Stimulated activated CD8-positive, alpha-beta memory T cell treated with anti-CD3 and anti-CD28 coated beads, Interleukin-12 subunit alpha, Interleukin-12 subunit beta, amount 100 ng/mL, for 24 hours (primary cell): Measurements from ENCODE around the gene RANBP3L.

Experiments used
- DNase-seq: peaks from one replicate; pipeline ENCODE4 v3.0.0-alpha.2; 2020; ENCODE audit errors: extremely low read depth

Gene RANBP3L

GRCh38 chr5:36243653-36244052 lies 58.0 kb downstream of the RANBP3L start:
- no peak for DNase-seq

- DNase-seq: no peak
Measured at GRCh38 chr5:36242534-36243485, 58.9 kb downstream of the RANBP3L start.

DNA sequence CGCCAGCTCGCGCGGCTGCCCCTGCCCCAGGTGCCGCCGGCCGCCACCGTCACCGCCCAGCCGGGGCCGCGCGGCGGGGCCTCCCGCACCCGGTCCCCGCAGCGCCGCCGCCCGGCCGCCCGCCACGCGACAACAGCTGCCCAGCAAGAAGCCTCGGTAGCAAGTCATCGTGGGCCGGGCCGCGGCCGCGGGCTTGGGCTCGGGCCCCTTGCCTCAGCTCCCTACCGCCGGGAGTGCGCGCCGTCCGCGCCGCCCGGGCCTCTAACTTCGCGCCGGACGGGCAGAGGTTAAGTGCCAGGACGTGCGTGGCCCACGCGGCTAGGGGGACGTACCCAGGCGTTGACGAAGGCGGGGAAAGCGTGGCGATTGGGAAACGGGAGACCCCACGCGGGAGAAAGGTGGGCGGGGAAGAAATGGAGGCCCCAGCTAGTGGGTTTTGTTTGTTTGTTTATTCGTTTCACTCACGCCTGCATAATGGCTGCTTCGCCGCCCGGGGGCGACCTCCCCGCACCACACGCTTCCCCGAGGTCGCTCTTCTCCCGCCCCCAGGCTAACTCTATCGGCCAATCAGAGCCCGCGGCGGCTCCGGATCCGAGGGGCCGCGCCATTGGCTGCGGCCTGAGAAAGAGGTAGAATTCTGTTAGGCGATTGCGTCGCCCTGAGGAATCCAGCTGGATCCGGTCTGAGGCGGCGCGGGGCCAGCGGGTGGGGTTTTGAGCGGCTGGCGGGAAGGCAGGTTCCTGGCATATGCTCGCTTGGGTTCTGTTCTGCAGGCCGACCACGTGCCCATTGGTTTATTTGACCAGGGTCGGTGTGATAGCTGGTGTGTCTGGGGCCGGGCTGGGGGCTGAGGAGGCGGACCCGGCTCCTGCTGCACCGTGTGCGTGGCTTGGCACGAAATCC lies 59.8 kb downstream of the RANBP3L start, which contains the start of gene NADK2:
Gene NADK2 (minus strand): TSS at position 295 of the 903 bp plus-strand sequence. CDS start 127 bp downstream, at position 168.
- peak; percentile 83 for DNase-seq

- no peak for DNase-seq
Measured at GRCh38 chr5:36240779-36241630, 60.7 kb downstream of the RANBP3L start.

DNA sequence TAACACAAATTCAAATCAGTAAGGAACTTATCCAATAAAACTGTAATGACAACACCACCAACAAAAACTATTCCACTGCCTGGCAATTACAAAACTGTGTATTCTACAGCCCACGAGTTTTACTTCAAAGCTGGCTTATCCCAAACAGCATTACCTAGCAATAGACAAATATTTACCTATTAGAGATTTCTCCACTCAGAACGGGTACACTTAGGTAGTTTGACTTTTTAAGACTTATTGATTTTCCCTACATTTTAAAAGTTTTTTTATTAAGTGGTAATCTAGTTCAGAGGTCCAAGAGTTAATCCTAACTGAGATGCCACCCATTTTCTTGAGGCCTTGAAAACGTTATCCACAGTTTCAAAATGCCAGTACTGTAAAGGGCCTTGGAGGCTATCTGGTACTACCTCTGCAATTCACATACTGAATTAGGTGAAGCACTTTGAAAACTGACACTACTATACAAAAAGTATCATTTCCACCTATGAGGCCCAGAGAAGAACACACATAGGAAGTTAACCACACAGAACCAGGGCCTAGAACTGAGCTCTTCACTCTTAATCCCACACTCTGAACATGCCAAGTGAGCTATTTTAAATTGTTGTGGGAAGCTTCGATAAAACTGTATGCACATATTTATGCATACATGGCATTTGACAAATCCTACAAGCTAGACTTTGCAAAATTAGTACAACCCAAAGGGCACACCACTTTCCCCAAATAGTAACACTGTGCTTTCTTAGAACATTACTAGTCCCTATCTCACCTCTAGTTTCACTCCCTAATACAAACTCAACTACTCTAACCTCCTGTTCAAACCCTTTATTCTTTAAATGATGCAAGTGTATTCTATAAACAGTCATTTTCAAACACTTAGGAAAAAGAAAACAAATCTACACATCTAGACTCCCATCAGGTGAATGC lies 62.1 kb downstream of the RANBP3L start:
- no peak for DNase-seq

- no peak for DNase-seq
Measured at GRCh38 chr5:36238502-36239295, 63.0 kb downstream of the RANBP3L start.

DNA sequence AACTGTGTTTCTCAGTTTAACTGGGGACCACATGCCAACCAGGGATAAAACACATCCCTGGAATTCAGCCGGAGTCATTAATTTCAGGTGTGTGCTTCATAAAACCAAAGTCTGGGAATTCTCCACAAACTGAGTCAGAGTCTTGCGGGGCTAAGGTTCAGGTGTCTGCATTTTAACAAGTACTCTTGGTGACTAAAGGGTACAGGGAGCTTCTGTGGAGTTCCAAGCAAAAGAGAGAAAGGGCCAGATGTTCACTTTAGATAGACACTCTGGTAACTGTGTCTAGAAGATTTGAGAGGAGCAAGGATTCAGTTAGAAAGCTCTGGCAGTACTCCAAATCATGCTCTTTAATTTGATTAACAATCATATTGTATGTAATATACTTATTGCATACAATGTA lies 64.0 kb downstream of the RANBP3L start:
- no peak for DNase-seq

- no peak for DNase-seq
Measured at GRCh38 chr5:36236801-36237200, 64.9 kb downstream of the RANBP3L start.

DNA sequence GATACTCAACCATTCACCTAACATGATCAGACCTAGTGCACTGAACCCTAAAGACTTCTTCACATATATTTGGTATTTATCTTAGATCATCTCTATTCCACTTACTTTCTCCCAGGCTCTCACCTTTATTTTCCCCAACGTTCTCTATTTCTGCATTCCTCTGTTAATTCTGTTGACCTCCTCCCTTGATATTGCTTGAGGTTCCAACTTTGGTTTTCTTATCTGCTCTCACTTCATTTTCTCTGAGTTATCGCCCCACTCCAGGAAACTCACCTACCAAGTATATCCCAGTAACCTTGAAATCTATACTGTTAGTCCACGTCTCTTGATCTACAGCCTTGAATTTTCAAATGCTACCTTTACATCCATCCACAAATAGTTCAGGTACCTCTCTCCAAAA lies 69.2 kb downstream of the RANBP3L start:
- DNase-seq: no peak

DNA sequence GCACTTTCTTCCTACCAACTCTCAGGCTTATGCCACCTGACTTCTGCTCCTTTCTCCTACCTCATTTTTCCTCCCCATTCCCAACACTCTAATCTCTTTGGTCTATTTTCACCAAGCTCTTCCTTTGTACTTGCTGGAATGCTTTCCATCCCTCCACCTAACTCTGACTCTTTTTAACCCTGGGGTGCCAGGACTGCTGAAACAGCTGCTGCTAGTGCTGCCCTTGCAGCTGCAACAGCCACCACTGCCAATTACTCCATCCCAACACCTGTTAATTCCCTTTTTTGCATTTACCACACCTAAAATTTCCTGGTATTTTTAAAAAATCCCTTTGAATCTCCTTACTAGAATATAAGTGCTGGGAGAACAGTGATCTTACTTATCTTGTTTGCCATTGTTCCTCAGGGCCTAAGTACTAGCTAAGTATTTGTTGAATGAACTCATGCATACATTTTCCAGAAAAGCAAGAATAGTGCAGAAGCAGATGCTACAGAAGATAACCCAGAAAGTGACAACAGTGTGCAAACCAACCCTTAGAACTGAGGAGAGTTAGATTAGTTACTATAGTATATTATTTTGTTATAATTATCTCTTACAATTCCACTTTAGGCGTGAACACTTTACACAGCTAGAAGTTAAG lies 71.4 kb downstream of the RANBP3L start:
- no peak for DNase-seq

GRCh38 chr5:36228505-36228904 lies 73.2 kb downstream of the RANBP3L start:
- DNase-seq: no peak

DNA sequence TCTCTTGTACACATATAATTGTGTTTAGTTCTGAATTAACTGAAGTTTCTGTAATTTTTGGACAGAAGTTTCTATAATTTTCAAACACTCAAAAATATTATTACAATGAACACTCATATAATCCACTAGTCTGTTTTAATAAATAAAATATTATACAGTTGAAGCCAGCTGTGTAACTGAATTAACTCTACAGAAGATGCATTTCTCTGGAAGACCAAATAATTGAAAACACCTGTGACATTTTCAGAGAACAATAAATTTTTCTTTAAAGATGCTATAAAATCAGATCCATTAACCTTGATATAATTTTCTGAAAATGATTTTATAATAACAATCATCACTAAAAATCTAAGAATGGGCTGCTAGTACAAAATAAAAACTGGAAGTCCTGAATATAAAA lies 74.7 kb downstream of the RANBP3L start:
- DNase-seq: no peak

GRCh38 chr5:36222620-36223019 lies 79.1 kb downstream of the RANBP3L start:
- DNase-seq: no peak

GRCh38 chr5:36217988-36218387 lies 83.7 kb downstream of the RANBP3L start:
- no peak for DNase-seq

DNA sequence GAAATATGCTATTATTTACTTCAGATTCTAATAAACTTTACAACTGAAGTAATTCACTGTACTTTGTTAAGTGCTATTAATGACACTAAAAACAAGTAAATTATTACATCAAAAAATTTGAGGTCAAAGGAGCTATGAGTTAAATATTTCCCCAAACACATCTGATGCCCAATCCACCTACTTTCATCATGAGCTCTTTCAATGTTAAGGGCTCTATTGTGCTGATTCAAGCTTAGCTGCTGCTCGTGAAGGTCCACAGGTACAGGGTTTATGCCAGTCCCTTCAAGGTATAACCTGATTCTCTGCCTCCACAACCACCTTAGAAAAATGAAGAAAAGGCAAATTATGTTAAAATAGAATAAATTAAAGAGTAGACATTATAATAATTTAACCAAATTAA lies 84.1 kb downstream of the RANBP3L start:
- DNase-seq: no peak

GRCh38 chr5:36215910-36216309 lies 85.8 kb downstream of the RANBP3L start:
- no peak for DNase-seq

- no peak for DNase-seq
Measured at GRCh38 chr5:36214436-36214835, 87.3 kb downstream of the RANBP3L start.

DNA sequence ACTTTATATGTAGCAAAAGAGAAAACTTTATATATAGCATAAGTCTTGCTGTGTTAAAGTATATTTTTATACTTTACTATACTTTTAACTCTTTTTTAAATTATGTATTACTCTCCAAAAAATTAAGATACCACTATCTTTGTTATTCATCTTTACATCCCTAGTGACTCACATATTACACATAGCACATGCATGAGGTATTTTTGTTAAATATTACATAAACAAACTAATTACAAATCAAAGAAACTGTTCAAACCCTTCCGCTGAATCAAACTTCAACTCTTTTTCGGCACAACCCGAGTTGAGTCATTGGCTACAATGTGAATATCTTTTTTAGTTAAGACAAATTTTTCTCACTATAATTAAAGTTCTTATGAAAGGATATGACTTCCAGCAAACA lies 92.0 kb downstream of the RANBP3L start:
- no peak for DNase-seq

GRCh38 chr5:36208786-36209185 lies 92.9 kb downstream of the RANBP3L start:
- no peak for DNase-seq
